Neural crest cell (in vitro differentiated cells): ENCODE measurements around the gene CMIP. TPM values are rescaled to one million over a fixed set of nuclear protein-coding genes. Genes with fewer than 3 reads are reported as not detected.
"Not testable (repeated sequence)": the region's sequence is repeated elsewhere in the genome, so short reads cannot be mapped to it uniquely, and the experiment has no call there.

Source experiments
- DNase-seq: peaks from one replicate; pipeline ENCODE4 v3.0.0; 2021; ENCODE audit warnings: low read depth, mixed read lengths, low spot score
- H3K27ac Mint-ChIP-seq: one replicate; pipeline ENCODE4 v1.8.0; 2021; ENCODE audit warnings: mild to moderate bottlenecking, mixed read lengths; ENCODE audit not compliant: unreplicated experiment
- H3K27me3 Mint-ChIP-seq: 2 replicates; pipeline ENCODE4 v1.8.0; 2021; ENCODE audit warnings: low read depth, mild to moderate bottlenecking, mixed read lengths
- H3K36me3 Mint-ChIP-seq: 2 replicates; pipeline ENCODE4 v1.8.0; 2021; ENCODE audit warnings: low read depth, mild to moderate bottlenecking, mixed read lengths
- H3K4me1 Mint-ChIP-seq: 2 replicates; pipeline ENCODE4 v1.8.0; 2021; ENCODE audit warnings: mixed read lengths
- H3K4me3 Mint-ChIP-seq: one replicate; pipeline ENCODE4 v1.8.0; 2021; ENCODE audit warnings: mild to moderate bottlenecking, mixed read lengths
- H3K9me3 Mint-ChIP-seq: 2 replicates; pipeline ENCODE4 v1.8.0; 2021; ENCODE audit warnings: mixed read lengths
- CTCF ChIP-seq: fragments of 200-600 bp; sonication (generic); conservative IDR thresholded peaks from 2 replicates; pipeline ENCODE4 v1.5.0; 2021; ENCODE audit warnings: antibody characterized with exemption, mild to moderate bottlenecking
- total RNA-seq: library from RNA; stranded (reverse); gene quantifications from 2 replicates; pipeline ENCODE4 v1.2.1, GENCODE V29; 2021

CMIP gene
- total RNA-seq, 1 donor from 2014 or later: 41.2 TPM

GRCh38 chr16:81416749-81417148, 27.9 kb upstream of the CMIP start:
- Mint-ChIP-seq H3K36me3 (no peaks in the 10 kb centered on the region), H3K27ac (no peak overlapping the region), H3K27me3 (peaks cover 17% of the 10 kb centered on the region), H3K4me3 (no peak overlapping the region), H3K9me3 (no peaks in the 10 kb centered on the region), H3K4me1 (peaks cover 17% of the 10 kb centered on the region)
- DNase-seq: no peak
- no peak for TF ChIP-seq CTCF

GRCh38 chr16:81417210-81417609, 27.4 kb upstream of the CMIP start:
- Mint-ChIP-seq H3K4me3 (no peak overlapping the region), H3K9me3 (no peaks in the 10 kb centered on the region), H3K27ac (no peak overlapping the region), H3K36me3 (no peaks in the 10 kb centered on the region), H3K27me3 (peaks cover 17% of the 10 kb centered on the region), H3K4me1 (peaks cover 17% of the 10 kb centered on the region)
- TF ChIP-seq CTCF: no peak
- no peak for DNase-seq

DNA sequence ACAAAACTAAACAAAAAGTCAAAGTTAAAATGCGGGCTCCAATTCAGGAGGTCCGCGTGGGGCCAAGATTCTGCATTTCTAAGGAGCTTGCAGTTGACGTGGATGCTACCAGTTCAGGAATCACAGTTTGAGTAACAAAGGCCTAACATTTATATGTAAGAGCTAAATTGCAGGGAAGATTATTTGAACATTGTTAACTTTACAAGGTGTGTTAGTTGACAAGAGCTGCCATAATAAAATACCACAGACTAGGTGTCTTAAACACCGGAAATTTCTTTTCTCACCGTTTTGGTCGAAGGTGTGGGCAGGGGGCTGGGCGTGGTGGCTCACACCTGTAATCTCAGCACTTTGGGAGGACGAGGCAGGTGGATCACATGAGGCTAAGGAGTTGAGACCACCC, 24.8 kb upstream of the CMIP start:
- peaks cover 8% of the 10 kb centered on the region for H3K27me3 Mint-ChIP-seq
- peaks cover 9% of the 10 kb centered on the region for H3K4me1 Mint-ChIP-seq
- DNase-seq: no peak
- no peak overlapping the region for H3K27ac Mint-ChIP-seq
- H3K4me3 Mint-ChIP-seq: no peak overlapping the region
- no peaks in the 10 kb centered on the region for H3K36me3 Mint-ChIP-seq
- H3K9me3 Mint-ChIP-seq: no peaks in the 10 kb centered on the region
- no peak for TF ChIP-seq CTCF

DNA sequence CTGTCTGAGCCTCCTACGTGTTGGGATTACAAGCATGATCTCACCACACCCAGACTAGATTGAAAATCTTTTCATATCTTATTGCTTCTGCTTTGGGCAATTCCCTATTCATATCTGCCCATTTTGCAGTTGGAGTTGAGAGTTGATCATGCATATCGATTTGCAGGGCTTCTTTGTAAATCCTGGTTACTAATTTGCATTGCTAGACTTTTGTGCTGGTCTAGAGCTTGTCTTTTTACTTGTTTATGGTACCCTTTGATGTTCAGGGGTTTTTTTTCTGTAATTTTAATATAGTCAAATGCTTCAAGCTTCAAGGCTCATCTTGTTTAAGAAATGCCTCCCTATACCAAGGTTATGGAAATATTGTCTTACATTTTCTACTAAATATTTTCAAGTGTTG, 23.5 kb upstream of the CMIP start:
- DNase-seq: no peak
- Mint-ChIP-seq H3K36me3 (no peaks in the 10 kb centered on the region), H3K9me3 (no peaks in the 10 kb centered on the region), H3K4me1 (peaks cover under 1% of the 10 kb centered on the region), H3K27me3 (peaks cover 5% of the 10 kb centered on the region), H3K4me3 (no peak overlapping the region), H3K27ac (no peak overlapping the region)
- no peak for TF ChIP-seq CTCF

DNA sequence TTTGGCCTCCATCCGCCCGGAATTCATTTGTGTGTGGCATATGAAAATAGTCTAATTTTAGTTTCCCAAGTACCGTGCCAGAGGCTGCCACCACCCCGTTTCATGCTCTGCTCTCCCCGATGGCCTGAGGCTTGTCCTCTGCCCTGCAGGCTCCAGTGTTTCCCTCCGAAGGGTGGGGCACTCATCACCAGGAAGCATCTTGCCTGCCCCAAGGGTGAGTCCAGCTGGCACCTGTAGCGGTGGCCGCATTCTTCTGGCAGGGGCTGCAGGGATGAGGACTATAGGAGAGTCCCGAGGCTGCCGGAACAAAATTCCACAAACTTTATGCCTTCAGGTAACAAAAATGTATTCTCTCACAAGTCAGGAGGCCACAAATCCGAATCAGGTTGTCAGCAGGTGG, 23.1 kb upstream of the CMIP start:
- no peaks in the 10 kb centered on the region for H3K4me1 Mint-ChIP-seq
- no peak for DNase-seq
- H3K4me3 Mint-ChIP-seq: no peak overlapping the region
- no peaks in the 10 kb centered on the region for H3K9me3 Mint-ChIP-seq
- peaks cover 5% of the 10 kb centered on the region for H3K27me3 Mint-ChIP-seq
- TF ChIP-seq CTCF: no peak
- no peak overlapping the region for H3K27ac Mint-ChIP-seq
- H3K36me3 Mint-ChIP-seq: no peaks in the 10 kb centered on the region

GRCh38 chr16:81422153-81422552, 22.5 kb upstream of the CMIP start:
- not testable (repeated sequence) for H3K27me3 Mint-ChIP-seq, H3K4me1 Mint-ChIP-seq, H3K9me3 Mint-ChIP-seq, DNase-seq, H3K27ac Mint-ChIP-seq, H3K4me3 Mint-ChIP-seq, H3K36me3 Mint-ChIP-seq
